IMR-90 (cell line): Measurements from ENCODE around the gene TMOD1.
A peak's percentile ranks its signal among the peaks of the same experiment; 100 is the strongest.

ENCODE experiments used
- BHLHE40 ChIP-seq: fragments of 150-350 bp; IDR thresholded peaks from 2 replicates; pipeline ENCODE4 v1.6.1; 2016; ENCODE audit warnings: mild to moderate bottlenecking, low read depth, low read length
- CHD1 ChIP-seq: IDR thresholded peaks from 2 replicates; pipeline ENCODE4 v1.6.1; 2012; ENCODE audit warnings: low read depth, low read length, improper control_type of control experiment
- FOS ChIP-seq: fragments of 150-350 bp; IDR thresholded peaks from 2 replicates; pipeline ENCODE4 v1.6.1; 2016; ENCODE audit warnings: low read depth, low read length
- MAFK ChIP-seq: IDR thresholded peaks from 2 replicates; pipeline ENCODE4 v1.6.1; 2012; ENCODE audit warnings: low read depth, low read length, improper control_type of control experiment
- MAZ ChIP-seq: IDR thresholded peaks from 2 replicates; pipeline ENCODE4 v1.6.1; 2012; ENCODE audit warnings: low read depth, mild to moderate bottlenecking, low read length, improper control_type of control experiment, moderate library complexity, borderline replicate concordance
- MXI1 ChIP-seq: IDR thresholded peaks from 2 replicates; pipeline ENCODE4 v1.6.1; 2012; ENCODE audit warnings: low read depth, mild to moderate bottlenecking, low read length, moderate library complexity, borderline replicate concordance
- NFE2L2 ChIP-seq: fragments of 150-350 bp; IDR thresholded peaks from 2 replicates; pipeline ENCODE4 v1.6.1; 2016; ENCODE audit warnings: low read depth, mild to moderate bottlenecking, low read length
- POLR2A ChIP-seq: IDR thresholded peaks from 2 replicates; pipeline ENCODE4 v1.6.1; 2012; ENCODE audit warnings: mild to moderate bottlenecking, low read depth, low read length
- RAD21 ChIP-seq: IDR thresholded peaks from 2 replicates; pipeline ENCODE4 v1.6.1; 2012; ENCODE audit warnings: low read length, improper control_type of control experiment
- RCOR1 ChIP-seq: IDR thresholded peaks from 2 replicates; pipeline ENCODE4 v1.6.1; 2012; ENCODE audit warnings: mild to moderate bottlenecking, low read length, improper control_type of control experiment; ENCODE audit not compliant: insufficient replicate concordance
- RFX5 ChIP-seq: IDR thresholded peaks from 2 replicates; pipeline ENCODE4 v1.8.0; 2012; ENCODE audit warnings: low read depth, mild to moderate bottlenecking, low read length, moderate library complexity
- TF ChIP-seq, protein P1 (sequence below): conservative IDR thresholded peaks from 2 replicates; pipeline ENCODE4 v1.5.1; 2012; ENCODE audit warnings: mild to moderate bottlenecking, low read depth, low read length, improper control_type of control experiment
- TF ChIP-seq, protein P2 (sequence below): fragments of 150-350 bp; IDR thresholded peaks from 2 replicates; pipeline ENCODE4 v1.6.1; 2017; ENCODE audit warnings: mild to moderate bottlenecking, antibody characterized with exemption, low read length, low read depth
- TF ChIP-seq, protein P3 (sequence below): fragments of 150-350 bp; IDR thresholded peaks from 2 replicates; pipeline ENCODE4 v1.6.1; 2016; ENCODE audit warnings: low read depth, mild to moderate bottlenecking, low read length, moderate library complexity, borderline replicate concordance

DNA sequence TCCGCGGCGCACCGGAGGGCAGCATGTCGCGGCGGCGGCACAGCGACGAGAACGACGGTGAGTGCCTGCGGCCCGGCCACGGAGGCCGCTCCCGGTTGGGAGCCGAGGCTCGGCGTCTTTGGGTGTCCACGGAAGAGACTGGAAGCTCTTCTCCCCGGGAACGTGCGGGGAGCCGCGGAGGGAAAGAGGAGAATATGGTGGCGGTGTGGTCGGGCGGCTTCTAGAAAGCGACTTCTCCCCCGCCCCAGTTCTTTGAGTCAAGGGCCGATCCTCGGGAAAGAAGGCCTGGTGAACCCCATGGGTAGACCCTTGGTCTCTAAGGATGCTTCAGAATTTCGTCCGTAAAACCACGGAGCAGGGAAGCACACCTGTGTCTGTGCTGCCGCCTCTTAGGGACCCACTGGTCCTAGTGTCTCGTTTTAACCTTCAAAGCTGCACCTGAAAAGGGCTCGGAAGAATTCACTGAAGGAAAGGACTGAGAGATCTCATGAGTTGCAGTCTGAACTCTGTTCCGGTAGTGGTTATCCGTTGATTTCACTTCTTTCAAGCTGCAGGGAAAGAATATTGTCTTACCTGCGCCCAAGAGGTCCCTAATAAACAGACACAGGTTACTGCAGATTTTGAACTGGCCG lies 132.5 kb downstream of the TMOD1 start:
- TF ChIP-seq RFX5 = no peak
- peak; percentile 22; the same call in 1 of the 2 replicates for TF ChIP-seq MXI1
- TF ChIP-seq, protein P1, sequence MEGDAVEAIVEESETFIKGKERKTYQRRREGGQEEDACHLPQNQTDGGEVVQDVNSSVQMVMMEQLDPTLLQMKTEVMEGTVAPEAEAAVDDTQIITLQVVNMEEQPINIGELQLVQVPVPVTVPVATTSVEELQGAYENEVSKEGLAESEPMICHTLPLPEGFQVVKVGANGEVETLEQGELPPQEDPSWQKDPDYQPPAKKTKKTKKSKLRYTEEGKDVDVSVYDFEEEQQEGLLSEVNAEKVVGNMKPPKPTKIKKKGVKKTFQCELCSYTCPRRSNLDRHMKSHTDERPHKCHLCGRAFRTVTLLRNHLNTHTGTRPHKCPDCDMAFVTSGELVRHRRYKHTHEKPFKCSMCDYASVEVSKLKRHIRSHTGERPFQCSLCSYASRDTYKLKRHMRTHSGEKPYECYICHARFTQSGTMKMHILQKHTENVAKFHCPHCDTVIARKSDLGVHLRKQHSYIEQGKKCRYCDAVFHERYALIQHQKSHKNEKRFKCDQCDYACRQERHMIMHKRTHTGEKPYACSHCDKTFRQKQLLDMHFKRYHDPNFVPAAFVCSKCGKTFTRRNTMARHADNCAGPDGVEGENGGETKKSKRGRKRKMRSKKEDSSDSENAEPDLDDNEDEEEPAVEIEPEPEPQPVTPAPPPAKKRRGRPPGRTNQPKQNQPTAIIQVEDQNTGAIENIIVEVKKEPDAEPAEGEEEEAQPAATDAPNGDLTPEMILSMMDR = no peak
- TF ChIP-seq POLR2A = no peak
- TF ChIP-seq, protein P2, sequence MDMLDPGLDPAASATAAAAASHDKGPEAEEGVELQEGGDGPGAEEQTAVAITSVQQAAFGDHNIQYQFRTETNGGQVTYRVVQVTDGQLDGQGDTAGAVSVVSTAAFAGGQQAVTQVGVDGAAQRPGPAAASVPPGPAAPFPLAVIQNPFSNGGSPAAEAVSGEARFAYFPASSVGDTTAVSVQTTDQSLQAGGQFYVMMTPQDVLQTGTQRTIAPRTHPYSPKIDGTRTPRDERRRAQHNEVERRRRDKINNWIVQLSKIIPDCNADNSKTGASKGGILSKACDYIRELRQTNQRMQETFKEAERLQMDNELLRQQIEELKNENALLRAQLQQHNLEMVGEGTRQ = no peak
- no peak for TF ChIP-seq MAFK
- no peak for TF ChIP-seq RAD21
- no peak for TF ChIP-seq MAZ
- TF ChIP-seq CHD1 = no peak
- no peak for TF ChIP-seq BHLHE40
- TF ChIP-seq FOS = no peak
- no peak for TF ChIP-seq NFE2L2
- TF ChIP-seq, protein P3, sequence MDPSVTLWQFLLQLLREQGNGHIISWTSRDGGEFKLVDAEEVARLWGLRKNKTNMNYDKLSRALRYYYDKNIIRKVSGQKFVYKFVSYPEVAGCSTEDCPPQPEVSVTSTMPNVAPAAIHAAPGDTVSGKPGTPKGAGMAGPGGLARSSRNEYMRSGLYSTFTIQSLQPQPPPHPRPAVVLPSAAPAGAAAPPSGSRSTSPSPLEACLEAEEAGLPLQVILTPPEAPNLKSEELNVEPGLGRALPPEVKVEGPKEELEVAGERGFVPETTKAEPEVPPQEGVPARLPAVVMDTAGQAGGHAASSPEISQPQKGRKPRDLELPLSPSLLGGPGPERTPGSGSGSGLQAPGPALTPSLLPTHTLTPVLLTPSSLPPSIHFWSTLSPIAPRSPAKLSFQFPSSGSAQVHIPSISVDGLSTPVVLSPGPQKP = no peak
- no peak for TF ChIP-seq RCOR1
